ENCODE measurements around the gene CD79B. TPM values are rescaled to one million over a fixed set of nuclear protein-coding genes. Genes with fewer than 3 reads are reported as not detected.

The CD79B gene
- total RNA-seq, 4 donors from 2014 or later: 2.4 to 44.6 (median 4.4) TPM; not detected in 1

- no peaks in the 10 kb centered on the region for H3K36me3 ChIP-seq
- H3K4me1 ChIP-seq: peaks cover 0 to 23% (median 3%) of the 10 kb centered on the region in 4 donors
- no peaks in the 10 kb centered on the region for H3K27me3 ChIP-seq
- TF ChIP-seq POLR2A (IDR thresholded peaks at IDR 0.05): no peak
- TF ChIP-seq CTCF (IDR thresholded peaks at IDR 0.05): peak; percentile 35 to 89 (median 58)
- DNase-seq: peak in 2 of 3 donors; percentile 77 to 81
- H3K4me3 ChIP-seq: peak overlapping the region in 1 of 4 donors; percentile 4
- H3K9me3 ChIP-seq: no peaks in the 10 kb centered on the region
- H3K27ac ChIP-seq: peak overlapping the region in 2 of 4 donors; percentile 50 to 73
These were observed 14.6 kb upstream of the CD79B start for GRCh38 chr17:63946440-63947363.

GRCh38 chr17:63945784-63946439, 13.8 kb upstream of the CD79B start:
- peak in 2 of 3 donors; percentile 85 to 91 for DNase-seq
- TF ChIP-seq CTCF (IDR thresholded peaks at IDR 0.05): no peak
- no peak for TF ChIP-seq POLR2A (IDR thresholded peaks at IDR 0.05)
- H3K27me3 ChIP-seq: no peaks in the 10 kb centered on the region
- H3K4me3 ChIP-seq: peak overlapping the region in 1 of 4 donors; percentile 4
- peak overlapping the region in 2 of 4 donors; percentile 50 to 73 for H3K27ac ChIP-seq
- peaks cover 0 to 23% (median 3%) of the 10 kb centered on the region in 4 donors for H3K4me1 ChIP-seq
- no peaks in the 10 kb centered on the region for H3K9me3 ChIP-seq
- no peaks in the 10 kb centered on the region for H3K36me3 ChIP-seq

DNA sequence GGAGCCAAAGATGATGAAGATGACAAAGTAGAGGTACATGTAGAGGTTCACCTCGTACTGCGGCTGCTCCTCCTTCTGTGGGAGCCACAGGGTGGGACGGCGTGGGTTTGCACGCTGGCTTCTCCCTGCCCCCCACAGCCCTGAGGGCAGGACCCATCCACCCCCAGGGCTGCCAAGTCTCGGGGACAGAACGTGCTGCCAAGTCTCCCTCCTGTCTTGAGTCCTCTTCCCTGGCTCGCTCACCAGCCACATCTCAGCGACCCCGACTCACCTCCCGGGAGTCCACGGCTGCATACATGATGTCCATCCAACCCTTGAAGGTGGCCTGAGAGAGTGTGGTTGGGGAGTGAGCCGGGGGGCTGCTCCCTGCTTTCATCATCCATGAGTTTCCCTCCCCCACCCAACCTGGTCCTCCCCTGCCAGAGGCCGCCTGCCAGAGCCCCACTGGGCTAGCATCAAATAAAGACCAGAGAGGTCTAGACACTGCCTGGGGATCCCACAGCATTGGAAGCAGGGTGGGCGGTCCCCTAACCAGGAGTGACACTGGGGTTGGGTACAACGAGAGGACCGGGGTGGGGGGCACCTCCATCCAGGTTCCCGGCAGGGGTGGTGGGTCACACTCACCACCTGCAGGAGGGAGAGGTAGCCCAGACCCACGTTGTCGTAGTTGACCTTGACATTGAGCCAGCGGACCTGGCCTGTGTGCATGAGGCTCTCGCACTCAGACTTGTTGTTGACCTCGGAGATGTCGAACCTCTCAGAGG, 12.8 kb upstream of the CD79B start:
- TF ChIP-seq CTCF (IDR thresholded peaks at IDR 0.05) (no peak), POLR2A (IDR thresholded peaks at IDR 0.05) (no peak)
- Histone ChIP-seq H3K27me3 (no peaks in the 10 kb centered on the region), H3K27ac (peak overlapping the region in 1 of 4 donors; percentile 73), H3K4me1 (peaks cover 0 to 23% (median 3%) of the 10 kb centered on the region in 4 donors), H3K36me3 (no peaks in the 10 kb centered on the region), H3K4me3 (no peak overlapping the region), H3K9me3 (no peaks in the 10 kb centered on the region)
- no peak for DNase-seq

- Histone ChIP-seq H3K9me3 (no peaks in the 10 kb centered on the region), H3K4me1 (peaks cover 0 to 23% (median 3%) of the 10 kb centered on the region in 4 donors), H3K4me3 (no peak overlapping the region), H3K36me3 (no peaks in the 10 kb centered on the region), H3K27me3 (no peaks in the 10 kb centered on the region), H3K27ac (no peak overlapping the region)
- TF ChIP-seq CTCF (IDR thresholded peaks at IDR 0.05): no peak
- TF ChIP-seq POLR2A (IDR thresholded peaks at IDR 0.05): no peak
- no peak for DNase-seq
These were observed 11.6 kb upstream of the CD79B start for GRCh38 chr17:63943745-63944144.

DNA sequence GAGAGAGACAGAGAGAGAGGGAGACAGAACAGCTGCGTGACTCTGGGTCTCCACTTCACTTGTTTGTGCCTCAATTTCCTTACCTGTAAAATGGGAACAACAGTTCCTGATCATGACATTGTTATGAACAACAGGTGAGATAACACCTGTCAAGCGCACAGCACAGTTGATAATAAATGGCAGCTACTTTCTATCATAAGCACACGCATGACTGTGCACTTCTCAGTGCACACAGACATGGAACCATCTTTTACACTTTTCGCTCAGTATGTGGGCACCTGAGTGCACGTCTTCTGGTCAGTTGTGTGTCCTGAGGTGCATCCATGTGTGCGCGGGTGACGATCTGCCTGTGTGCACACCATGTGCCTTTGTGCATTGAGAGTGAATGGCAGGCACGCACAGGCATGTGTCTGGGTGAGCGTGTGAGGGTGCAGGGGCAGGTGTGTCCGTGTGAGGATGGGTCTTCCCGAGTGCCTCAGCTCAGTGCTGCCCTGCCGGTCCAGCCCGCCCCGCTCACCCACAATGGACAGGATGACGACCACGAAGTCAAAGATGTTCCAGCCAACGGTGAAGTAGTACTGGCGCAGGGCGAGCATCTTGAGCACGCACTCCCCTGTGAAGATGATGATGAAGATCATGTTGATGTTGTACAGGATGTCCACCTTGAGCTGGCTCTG, 10.3 kb upstream of the CD79B start:
- no peaks in the 10 kb centered on the region for H3K9me3 ChIP-seq
- H3K27me3 ChIP-seq: no peaks in the 10 kb centered on the region
- TF ChIP-seq POLR2A (IDR thresholded peaks at IDR 0.05): no peak
- H3K27ac ChIP-seq: no peak overlapping the region
- no peaks in the 10 kb centered on the region for H3K36me3 ChIP-seq
- H3K4me3 ChIP-seq: no peak overlapping the region
- peaks cover 0 to 23% (median 3%) of the 10 kb centered on the region in 4 donors for H3K4me1 ChIP-seq
- DNase-seq: no peak
